Chondrocyte (in vitro differentiated cells): ENCODE measurements around the gene EIF1AD. TPM values are rescaled to one million over a fixed set of nuclear protein-coding genes. Genes with fewer than 3 reads are reported as not detected.
"Not testable (repeated sequence)": the region's sequence is repeated elsewhere in the genome, so short reads cannot be mapped to it uniquely, and the experiment has no call there.

Experiments used
- DNase-seq: peaks from one replicate; pipeline ENCODE4 v3.0.0; 2021; ENCODE audit warnings: mixed read lengths, low spot score
- H3K27ac Mint-ChIP-seq: one replicate; pipeline ENCODE4 v1.8.0; 2021; ENCODE audit warnings: mild to moderate bottlenecking, moderate library complexity, mixed read lengths; ENCODE audit not compliant: unreplicated experiment
- H3K27me3 Mint-ChIP-seq: 2 replicates; pipeline ENCODE4 v1.8.0; 2021; ENCODE audit warnings: low read depth, mixed read lengths
- H3K36me3 Mint-ChIP-seq: 2 replicates; pipeline ENCODE4 v1.8.0; 2021; ENCODE audit warnings: low read depth, mixed read lengths
- H3K4me1 Mint-ChIP-seq: 2 replicates; pipeline ENCODE4 v1.8.0; 2021; ENCODE audit warnings: low read depth, mild to moderate bottlenecking, mixed read lengths
- H3K4me3 Mint-ChIP-seq: one replicate; pipeline ENCODE4 v1.8.0; 2021; ENCODE audit warnings: mild to moderate bottlenecking, moderate library complexity, mixed read lengths; ENCODE audit not compliant: unreplicated experiment
- H3K9me3 Mint-ChIP-seq: 2 replicates; pipeline ENCODE4 v1.8.0; 2021; ENCODE audit warnings: low read depth, mixed read lengths
- total RNA-seq: library from RNA; stranded (reverse); gene quantifications from 3 replicates; pipeline ENCODE4 v1.2.1, GENCODE V29; 2021
- TF ChIP-seq, protein P1 (sequence below): fragments of 200-600 bp; sonication (generic); IDR thresholded peaks from 2 replicates; pipeline ENCODE4 v1.5.0; 2021; ENCODE audit warnings: antibody characterized with exemption, mild to moderate bottlenecking, moderate library complexity

The EIF1AD gene
- total RNA-seq, 1 donor from 2014 or later = 34.0 TPM

DNA sequence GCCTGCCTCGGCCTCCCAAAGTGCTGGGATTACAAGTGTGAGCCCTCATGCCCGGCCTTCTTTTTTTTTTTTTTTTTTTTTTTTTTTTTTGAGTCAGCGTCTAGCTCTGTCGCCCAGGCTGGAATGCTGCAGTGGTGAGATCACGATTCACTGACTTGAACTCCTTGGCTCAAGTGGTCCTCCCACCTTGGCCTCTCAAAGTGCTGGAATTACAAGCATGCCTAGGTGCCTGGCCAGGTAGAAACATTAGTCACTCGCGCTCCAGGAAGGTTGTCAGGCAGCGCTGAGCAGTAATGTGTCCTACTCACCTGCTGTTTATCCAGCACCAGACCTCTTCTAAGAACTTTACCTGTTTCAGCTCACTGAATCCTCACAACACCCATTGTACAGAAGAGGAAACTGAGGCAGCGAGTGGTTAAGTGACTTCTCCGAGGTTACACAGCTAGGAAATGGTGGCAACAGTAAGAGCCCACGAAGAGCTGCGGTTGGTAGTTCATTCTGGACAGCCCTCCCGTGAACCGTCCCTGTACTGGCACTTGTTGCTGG lies 9.4 kb upstream of the EIF1AD start:
- H3K4me1 Mint-ChIP-seq = peaks cover 49% of the 10 kb centered on the region
- H3K27me3 Mint-ChIP-seq = no peaks in the 10 kb centered on the region
- no peaks in the 10 kb centered on the region for H3K9me3 Mint-ChIP-seq
- H3K36me3 Mint-ChIP-seq = no peaks in the 10 kb centered on the region
- no peak overlapping the region for H3K4me3 Mint-ChIP-seq
- H3K27ac Mint-ChIP-seq = no peak overlapping the region
- TF ChIP-seq, protein P1, sequence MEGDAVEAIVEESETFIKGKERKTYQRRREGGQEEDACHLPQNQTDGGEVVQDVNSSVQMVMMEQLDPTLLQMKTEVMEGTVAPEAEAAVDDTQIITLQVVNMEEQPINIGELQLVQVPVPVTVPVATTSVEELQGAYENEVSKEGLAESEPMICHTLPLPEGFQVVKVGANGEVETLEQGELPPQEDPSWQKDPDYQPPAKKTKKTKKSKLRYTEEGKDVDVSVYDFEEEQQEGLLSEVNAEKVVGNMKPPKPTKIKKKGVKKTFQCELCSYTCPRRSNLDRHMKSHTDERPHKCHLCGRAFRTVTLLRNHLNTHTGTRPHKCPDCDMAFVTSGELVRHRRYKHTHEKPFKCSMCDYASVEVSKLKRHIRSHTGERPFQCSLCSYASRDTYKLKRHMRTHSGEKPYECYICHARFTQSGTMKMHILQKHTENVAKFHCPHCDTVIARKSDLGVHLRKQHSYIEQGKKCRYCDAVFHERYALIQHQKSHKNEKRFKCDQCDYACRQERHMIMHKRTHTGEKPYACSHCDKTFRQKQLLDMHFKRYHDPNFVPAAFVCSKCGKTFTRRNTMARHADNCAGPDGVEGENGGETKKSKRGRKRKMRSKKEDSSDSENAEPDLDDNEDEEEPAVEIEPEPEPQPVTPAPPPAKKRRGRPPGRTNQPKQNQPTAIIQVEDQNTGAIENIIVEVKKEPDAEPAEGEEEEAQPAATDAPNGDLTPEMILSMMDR = no peak
- DNase-seq = no peak

GRCh38 chr11:66010036-66010435 lies 8.1 kb upstream of the EIF1AD start:
- not testable (repeated sequence) for H3K27me3 Mint-ChIP-seq, H3K36me3 Mint-ChIP-seq, H3K27ac Mint-ChIP-seq, DNase-seq, H3K4me3 Mint-ChIP-seq, H3K9me3 Mint-ChIP-seq
- H3K4me1 Mint-ChIP-seq = peaks cover 36% of the 10 kb centered on the region

- TF ChIP-seq, protein P1 = no peak
- Mint-ChIP-seq H3K27me3 (no peaks in the 10 kb centered on the region), H3K36me3 (peaks cover 4% of the 10 kb centered on the region), H3K9me3 (no peaks in the 10 kb centered on the region), H3K4me1 (peaks cover 25% of the 10 kb centered on the region), H3K4me3 (no peak overlapping the region), H3K27ac (peak overlapping the region; percentile 71)
- no peak for DNase-seq
These were observed 6.6 kb upstream of the EIF1AD start for GRCh38 chr11:66008468-66009101.

GRCh38 chr11:66008095-66008467 lies 6.1 kb upstream of the EIF1AD start:
- no peaks in the 10 kb centered on the region for H3K9me3 Mint-ChIP-seq
- peaks cover 25% of the 10 kb centered on the region for H3K4me1 Mint-ChIP-seq
- DNase-seq = no peak
- H3K4me3 Mint-ChIP-seq = no peak overlapping the region
- peaks cover 4% of the 10 kb centered on the region for H3K36me3 Mint-ChIP-seq
- no peaks in the 10 kb centered on the region for H3K27me3 Mint-ChIP-seq
- TF ChIP-seq, protein P1 = no peak
- no peak overlapping the region for H3K27ac Mint-ChIP-seq

DNA sequence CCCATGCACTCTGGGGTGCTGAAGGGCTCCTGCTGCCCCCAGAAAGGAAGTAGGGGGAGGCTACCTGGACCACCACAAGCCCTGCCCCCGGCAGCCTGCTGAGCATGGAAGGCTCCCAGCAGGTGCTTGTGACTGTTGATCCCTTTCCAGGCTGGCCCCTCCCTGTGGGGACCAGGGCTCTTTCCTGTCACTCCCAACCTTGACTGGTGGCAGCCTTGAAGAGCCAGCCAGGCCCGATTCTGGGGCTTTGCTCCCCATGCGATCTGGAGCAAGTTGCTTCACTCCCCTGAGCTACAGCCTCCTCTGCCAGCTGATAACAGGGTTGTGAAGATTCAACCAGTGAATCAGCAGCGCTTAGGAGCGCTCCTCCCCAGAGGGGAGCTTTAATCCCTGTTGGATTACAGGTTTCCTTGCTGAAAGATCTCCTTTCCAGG lies 5.3 kb upstream of the EIF1AD start:
- peaks cover 4% of the 10 kb centered on the region for H3K36me3 Mint-ChIP-seq
- no peak for DNase-seq
- TF ChIP-seq, protein P1 = no peak
- H3K4me1 Mint-ChIP-seq = peaks cover 24% of the 10 kb centered on the region
- H3K27me3 Mint-ChIP-seq = no peaks in the 10 kb centered on the region
- no peak overlapping the region for H3K4me3 Mint-ChIP-seq
- no peak overlapping the region for H3K27ac Mint-ChIP-seq
- H3K9me3 Mint-ChIP-seq = no peaks in the 10 kb centered on the region

DNA sequence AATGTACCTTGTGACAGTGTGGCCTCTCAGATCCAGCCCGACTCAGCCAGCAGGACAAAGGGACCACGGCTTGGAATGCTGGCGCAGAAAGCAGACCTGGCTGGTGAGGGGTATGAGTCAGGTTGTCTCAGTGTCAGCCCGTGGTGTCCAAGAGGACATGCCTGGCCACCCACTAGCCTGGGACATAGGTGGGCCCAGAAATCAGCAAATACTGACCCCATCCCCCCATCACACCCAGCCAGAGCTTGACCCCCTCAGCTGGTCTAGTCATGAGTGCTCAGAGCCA lies 4.9 kb upstream of the EIF1AD start:
- Mint-ChIP-seq H3K36me3 (peaks cover 4% of the 10 kb centered on the region), H3K4me1 (peaks cover 24% of the 10 kb centered on the region), H3K27me3 (no peaks in the 10 kb centered on the region), H3K4me3 (no peak overlapping the region), H3K9me3 (no peaks in the 10 kb centered on the region), H3K27ac (no peak overlapping the region)
- no peak for DNase-seq
- TF ChIP-seq, protein P1 = no peak
